H1 (cell line): ENCODE data around the gene SLC6A18.

Experiments used
- EP300 ChIP-seq, 2 experiments: IDR thresholded peaks; 1 replicate in 1 of 2; 2 replicates in 1 of 2; pipeline ENCODE4 v1.6.1; 2011 to 2012; ENCODE audit warnings: low read depth in 2 of 2, low read length in 2 of 2, mild to moderate bottlenecking in 2 of 2, borderline replicate concordance in 1 of 2, inconsistent platforms in 1 of 2, moderate library complexity in 1 of 2
- POLR2A ChIP-seq, 2 experiments: IDR thresholded peaks; 1 replicate in 1 of 2; 2 replicates in 1 of 2; pipeline ENCODE4 v1.6.1; 2011; ENCODE audit warnings: low read depth in 2 of 2, low read length in 2 of 2, mild to moderate bottlenecking in 2 of 2; ENCODE audit errors: control extremely low read depth in 1 of 2
- POLR2AphosphoS5 ChIP-seq: IDR thresholded peaks from 2 replicates; pipeline ENCODE4 v1.6.1; 2011; ENCODE audit warnings: low read depth, low read length
- SIN3A ChIP-seq, 2 experiments: IDR thresholded peaks in 1 of 2; conservative IDR thresholded peaks in 1 of 2; 2 replicates each; pipeline ENCODE4 v1.6.1; 2011 to 2012; ENCODE audit warnings: low read length in 2 of 2, improper control_type of control experiment in 1 of 2, low read depth in 1 of 2, mild to moderate bottlenecking in 1 of 2
- TAF7 ChIP-seq: optimal IDR thresholded peaks from 2 replicates; pipeline ENCODE3; 2011; ENCODE audit warnings: low read depth, mild to moderate bottlenecking, inconsistent platforms, low read length, moderate library complexity, borderline replicate concordance
- YY1 ChIP-seq: IDR thresholded peaks from 2 replicates; pipeline ENCODE4 v1.6.1; 2011; ENCODE audit warnings: low read depth, mild to moderate bottlenecking, low read length
- TF ChIP-seq, protein P1 (sequence below), 3 experiments: IDR thresholded peaks; 1 replicate in 2 of 3; 2 replicates in 1 of 3; pipeline versions ENCODE4 v1.5.1 to v1.6.1; 2011; ENCODE audit warnings: low read length in 3 of 3, mild to moderate bottlenecking in 3 of 3, inconsistent platforms in 2 of 3, low read depth in 1 of 3, moderate library complexity in 1 of 3; ENCODE audit not compliant: insufficient read depth in 1 of 3; ENCODE audit errors: control extremely low read depth in 1 of 3
- TF ChIP-seq, protein P2 (sequence below): IDR thresholded peaks from 2 replicates; pipeline ENCODE4 v1.6.1; 2011; ENCODE audit warnings: low read length, improper control_type of control experiment
- TF ChIP-seq, protein P3 (sequence below): IDR thresholded peaks from 2 replicates; pipeline ENCODE4 v1.6.1; 2012; ENCODE audit warnings: low read length, inconsistent platforms

DNA sequence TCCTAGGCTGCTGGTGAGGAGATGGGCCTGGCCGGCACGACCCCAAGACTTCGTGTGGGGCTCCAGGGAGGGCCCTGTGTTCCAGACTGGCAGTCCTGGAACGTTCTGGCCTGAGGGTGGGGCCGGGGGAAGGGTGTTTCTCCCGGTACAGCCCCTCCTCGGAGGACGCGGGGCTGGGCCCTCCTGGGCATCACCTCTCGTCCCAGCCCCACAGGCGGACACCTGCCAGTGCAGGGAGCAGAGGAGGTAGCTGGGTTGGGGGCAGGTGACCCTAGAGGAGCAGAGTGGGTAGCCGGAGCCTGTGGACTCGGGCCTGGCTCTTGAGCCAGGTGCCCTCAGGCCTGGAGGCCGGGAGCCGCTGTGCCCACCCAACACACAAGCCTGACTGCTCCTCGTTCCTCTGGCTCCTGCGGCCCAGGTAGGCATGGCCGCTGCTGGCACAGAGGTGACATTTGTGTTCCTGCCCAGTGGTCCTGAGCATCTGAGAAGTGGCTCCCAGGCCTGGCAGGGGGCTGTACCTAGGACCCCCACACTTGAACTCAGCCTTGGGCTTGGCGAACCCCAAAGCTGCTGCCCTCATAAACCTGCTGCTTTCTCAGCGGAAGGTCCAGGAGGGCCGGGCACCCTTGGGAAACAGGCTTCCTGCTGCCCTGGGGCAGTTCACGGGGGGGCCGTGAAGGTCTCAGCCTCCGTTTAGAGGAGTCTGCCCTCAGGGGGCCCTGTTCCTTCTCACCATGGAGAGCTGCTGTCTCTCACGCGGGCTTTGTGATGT, 23.0 kb upstream of the SLC6A18 start:
- TF ChIP-seq, protein P1, sequence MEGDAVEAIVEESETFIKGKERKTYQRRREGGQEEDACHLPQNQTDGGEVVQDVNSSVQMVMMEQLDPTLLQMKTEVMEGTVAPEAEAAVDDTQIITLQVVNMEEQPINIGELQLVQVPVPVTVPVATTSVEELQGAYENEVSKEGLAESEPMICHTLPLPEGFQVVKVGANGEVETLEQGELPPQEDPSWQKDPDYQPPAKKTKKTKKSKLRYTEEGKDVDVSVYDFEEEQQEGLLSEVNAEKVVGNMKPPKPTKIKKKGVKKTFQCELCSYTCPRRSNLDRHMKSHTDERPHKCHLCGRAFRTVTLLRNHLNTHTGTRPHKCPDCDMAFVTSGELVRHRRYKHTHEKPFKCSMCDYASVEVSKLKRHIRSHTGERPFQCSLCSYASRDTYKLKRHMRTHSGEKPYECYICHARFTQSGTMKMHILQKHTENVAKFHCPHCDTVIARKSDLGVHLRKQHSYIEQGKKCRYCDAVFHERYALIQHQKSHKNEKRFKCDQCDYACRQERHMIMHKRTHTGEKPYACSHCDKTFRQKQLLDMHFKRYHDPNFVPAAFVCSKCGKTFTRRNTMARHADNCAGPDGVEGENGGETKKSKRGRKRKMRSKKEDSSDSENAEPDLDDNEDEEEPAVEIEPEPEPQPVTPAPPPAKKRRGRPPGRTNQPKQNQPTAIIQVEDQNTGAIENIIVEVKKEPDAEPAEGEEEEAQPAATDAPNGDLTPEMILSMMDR (IDR thresholded peaks at IDR 0.05; ENCODE audit: control extremely low read depth in 1 of 3, insufficient read depth in 1 of 3, low read depth in 1 of 3, low read length in 3 of 3), result no peak
- TF ChIP-seq, protein P2, sequence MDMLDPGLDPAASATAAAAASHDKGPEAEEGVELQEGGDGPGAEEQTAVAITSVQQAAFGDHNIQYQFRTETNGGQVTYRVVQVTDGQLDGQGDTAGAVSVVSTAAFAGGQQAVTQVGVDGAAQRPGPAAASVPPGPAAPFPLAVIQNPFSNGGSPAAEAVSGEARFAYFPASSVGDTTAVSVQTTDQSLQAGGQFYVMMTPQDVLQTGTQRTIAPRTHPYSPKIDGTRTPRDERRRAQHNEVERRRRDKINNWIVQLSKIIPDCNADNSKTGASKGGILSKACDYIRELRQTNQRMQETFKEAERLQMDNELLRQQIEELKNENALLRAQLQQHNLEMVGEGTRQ, result no peak
- no peak for TF ChIP-seq POLR2AphosphoS5
- no peak for TF ChIP-seq TAF7
- TF ChIP-seq YY1, result no peak
- TF ChIP-seq, protein P3, sequence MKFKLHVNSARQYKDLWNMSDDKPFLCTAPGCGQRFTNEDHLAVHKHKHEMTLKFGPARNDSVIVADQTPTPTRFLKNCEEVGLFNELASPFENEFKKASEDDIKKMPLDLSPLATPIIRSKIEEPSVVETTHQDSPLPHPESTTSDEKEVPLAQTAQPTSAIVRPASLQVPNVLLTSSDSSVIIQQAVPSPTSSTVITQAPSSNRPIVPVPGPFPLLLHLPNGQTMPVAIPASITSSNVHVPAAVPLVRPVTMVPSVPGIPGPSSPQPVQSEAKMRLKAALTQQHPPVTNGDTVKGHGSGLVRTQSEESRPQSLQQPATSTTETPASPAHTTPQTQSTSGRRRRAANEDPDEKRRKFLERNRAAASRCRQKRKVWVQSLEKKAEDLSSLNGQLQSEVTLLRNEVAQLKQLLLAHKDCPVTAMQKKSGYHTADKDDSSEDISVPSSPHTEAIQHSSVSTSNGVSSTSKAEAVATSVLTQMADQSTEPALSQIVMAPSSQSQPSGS, result no peak
- no peak for TF ChIP-seq SIN3A (conservative IDR thresholded peaks at IDR 0.05 in 1 of 2, IDR thresholded peaks at IDR 0.05 in 1 of 2; ENCODE audit: low read depth in 1 of 2, low read length in 2 of 2)
- TF ChIP-seq POLR2A (IDR thresholded peaks at IDR 0.05; ENCODE audit: control extremely low read depth in 1 of 2, low read depth in 2 of 2, low read length in 2 of 2), result no peak
- no peak for TF ChIP-seq EP300 (IDR thresholded peaks at IDR 0.05; ENCODE audit: borderline replicate concordance in 1 of 2, low read depth in 2 of 2, low read length in 2 of 2)
